ENCODE results near the gene FRMD7.

DNA sequence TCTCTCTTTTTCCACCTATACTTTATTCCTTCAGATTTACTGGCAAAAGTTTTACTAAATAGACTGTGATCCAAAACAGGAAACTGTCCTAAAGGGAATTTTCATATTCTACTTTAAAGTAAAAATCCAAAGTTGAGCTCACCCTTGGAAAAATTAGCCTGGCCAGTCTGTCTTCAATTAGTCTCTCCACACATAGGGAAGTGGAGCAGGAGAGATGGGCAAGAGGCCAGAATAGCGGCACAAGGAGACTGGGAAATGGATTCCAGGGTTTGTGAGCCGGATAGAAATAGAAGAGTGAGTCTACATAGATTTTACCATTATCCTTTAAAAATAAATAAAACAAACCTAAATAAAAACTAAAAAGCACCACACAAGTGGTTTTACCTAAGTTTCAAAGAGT lies 16.2 kb upstream of the FRMD7 start:
- no peak for TF ChIP-seq CTCF (IDR thresholded peaks at IDR 0.05 in 4 of 5, conservative IDR thresholded peaks at IDR 0.05 in 1 of 5)
- no peak for TF ChIP-seq POLR2A (IDR thresholded peaks at IDR 0.05)
